GM19324 (cell line): Measurements from ENCODE around the gene ATP2C1.
"Not testable (repeated sequence)": the region's sequence is repeated elsewhere in the genome, so short reads cannot be mapped to it uniquely, and the experiment has no call there.

Experiments used
- ATAC-seq: cut with Tn5 transposase; IDR thresholded peaks from one replicate; pipeline ENCODE4 v1.9.1; 2021; ENCODE audit warnings: mild to moderate bottlenecking, moderate library complexity; ENCODE audit not compliant: unreplicated experiment, low FRiP score

The ATP2C1 gene

GRCh38 chr3:130893376-130894129 lies at the start of gene ATP2C1:
Gene ATP2C1, plus strand, starts transcription at chr3:130894084. Its CDS starts 686 bp downstream, at chr3:130894770.
- ATAC-seq, result peak; percentile 93

- ATAC-seq, result no peak
Measured at GRCh38 chr3:130844462-130844861, 49.4 kb upstream of the ATP2C1 start.

GRCh38 chr3:130846181-130846580 lies 47.7 kb upstream of the ATP2C1 start:
- ATAC-seq, result no peak

GRCh38 chr3:130849091-130849552 lies 44.8 kb upstream of the ATP2C1 start:
- ATAC-seq, result no peak

- ATAC-seq, result peak; percentile 50
Measured at GRCh38 chr3:130850044-130850797, 43.7 kb upstream of the ATP2C1 start.

- no peak for ATAC-seq
Measured at GRCh38 chr3:130850843-130851242, 43.0 kb upstream of the ATP2C1 start.

- ATAC-seq, result no peak
Measured at GRCh38 chr3:130851277-130851676, 42.6 kb upstream of the ATP2C1 start.

GRCh38 chr3:130853581-130853980 lies 40.3 kb upstream of the ATP2C1 start:
- ATAC-seq, result no peak

- ATAC-seq, result peak; percentile 57
Measured at GRCh38 chr3:130854208-130854864, 39.5 kb upstream of the ATP2C1 start.

GRCh38 chr3:130857336-130858026 lies 36.4 kb upstream of the ATP2C1 start:
- ATAC-seq, result no peak

- not testable (repeated sequence) for ATAC-seq
Measured at GRCh38 chr3:130862130-130862529, 31.8 kb upstream of the ATP2C1 start.

GRCh38 chr3:130865489-130865888 lies 28.4 kb upstream of the ATP2C1 start:
- no peak for ATAC-seq

GRCh38 chr3:130866327-130866726 lies 27.6 kb upstream of the ATP2C1 start:
- ATAC-seq, result no peak

GRCh38 chr3:130870423-130870822 lies 23.5 kb upstream of the ATP2C1 start:
- ATAC-seq, result no peak

GRCh38 chr3:130876594-130876993 lies 17.3 kb upstream of the ATP2C1 start:
- ATAC-seq, result no peak

GRCh38 chr3:130878464-130878863 lies 15.4 kb upstream of the ATP2C1 start:
- no peak for ATAC-seq

- no peak for ATAC-seq
Measured at GRCh38 chr3:130889416-130889946, 4.4 kb upstream of the ATP2C1 start.

- ATAC-seq, result peak; percentile 30
Measured at GRCh38 chr3:130892759-130893375, 1.0 kb upstream of the ATP2C1 start.

GRCh38 chr3:130894130-130894985 lies 474 bp downstream of the ATP2C1 start:
- peak; percentile 14 for ATAC-seq
